Renal cortex interstitium (tissue), 11 donors: ENCODE measurements around the gene NFIX. TPM values are rescaled to one million over a fixed set of nuclear protein-coding genes. Genes with fewer than 3 reads are reported as not detected.

Experiments used
- DNase-seq, 11 donors: peaks; one replicate each; pipeline ENCODE4 v3.0.0-alpha.2; 2013; ENCODE audit warnings: low read depth in 9 of 11, low spot score in 4 of 11; ENCODE audit errors: extremely low read depth in 1 of 11
- polyA plus RNA-seq, 3 donors: library from polyadenylated mRNA; unstranded; fragments of 120-200 nt; gene quantifications; one replicate each; pipeline ENCODE4 v1.2.1, GENCODE V29; 2013; ENCODE audit not compliant: insufficient read length in 3 of 3

The NFIX gene
- polyA plus RNA-seq, 3 donors = 12.0 to 21.6 (median 21.3) TPM

- no peak for DNase-seq
Observed at GRCh38 chr19:13014921-13015280, 19.6 kb downstream of the NFIX start.

GRCh38 chr19:13015361-13016223 is 20.3 kb downstream of the NFIX start:
- no peak for DNase-seq

GRCh38 chr19:13016245-13016627 is 21.0 kb downstream of the NFIX start:
- no peak for DNase-seq

GRCh38 chr19:13016628-13017305 is 21.5 kb downstream of the NFIX start:
- no peak for DNase-seq

- no peak for DNase-seq
Observed at GRCh38 chr19:13017306-13018034, 22.2 kb downstream of the NFIX start.

GRCh38 chr19:13018035-13018914 is 23.0 kb downstream of the NFIX start:
- no peak for DNase-seq

- no peak for DNase-seq
Observed at GRCh38 chr19:13019332-13019731, 24.1 kb downstream of the NFIX start.

GRCh38 chr19:13020002-13020414 is 24.7 kb downstream of the NFIX start:
- no peak for DNase-seq

GRCh38 chr19:13022111-13022858 is 27.0 kb downstream of the NFIX start:
- DNase-seq = peak in 3 of 11 donors; percentile 46 to 58 (median 53)

- peak; percentile 55 to 85 (median 70) for DNase-seq
Observed at GRCh38 chr19:13022859-13023636, 27.8 kb downstream of the NFIX start.

GRCh38 chr19:13023656-13024055 is 28.4 kb downstream of the NFIX start:
- DNase-seq = no peak

GRCh38 chr19:13024126-13024950 is 29.1 kb downstream of the NFIX start:
- no peak for DNase-seq

- DNase-seq = no peak
Observed at GRCh38 chr19:13024951-13025697, 29.8 kb downstream of the NFIX start.

GRCh38 chr19:13025819-13026456 is 30.7 kb downstream of the NFIX start:
- DNase-seq = no peak
